Measurements from ENCODE around the gene AFF3. TPM values are rescaled to one million over a fixed set of nuclear protein-coding genes. Genes with fewer than 3 reads are reported as not detected.

AFF3 gene
- total and polyA plus RNA-seq, 4 donors: 0.48 to 5.3 (median 2.3) TPM

- WGBS: 90% methylated on average over 4 of the region's 4 CpGs
- no peak for DNase-seq (ENCODE audit: low spot score)
- TF ChIP-seq RXRA (IDR thresholded peaks at IDR 0.05) (no peak), GABPA (IDR thresholded peaks at IDR 0.05 in 1 of 2, conservative IDR thresholded peaks at IDR 0.05 in 1 of 2) (no peak), TAF1 (conservative IDR thresholded peaks at IDR 0.05) (no peak), SP1 (IDR thresholded peaks at IDR 0.05) (no peak), NR2F2 (IDR thresholded peaks at IDR 0.05) (no peak), RAD21 (IDR thresholded peaks at IDR 0.05) (no peak), ZBTB33 (IDR thresholded peaks at IDR 0.05) (no peak), HNF4G (IDR thresholded peaks at IDR 0.05) (no peak), MAX (IDR thresholded peaks at IDR 0.05) (no peak), EGR1 (IDR thresholded peaks at IDR 0.05; ENCODE audit: low read depth in 2 of 2) (no peak), JUND (IDR thresholded peaks at IDR 0.05) (no peak), REST (IDR thresholded peaks at IDR 0.05) (no peak), HNF4A (conservative IDR thresholded peaks at IDR 0.05) (no peak)
- Histone ChIP-seq H3K36me3 (ENCODE audit: control insufficient read depth in 4 of 4, insufficient read depth in 3 of 4, low read depth in 1 of 4, low read length in 3 of 4) (no peaks in the 10 kb centered on the region), H3K27ac (ENCODE audit: low read depth in 1 of 2, low read length in 2 of 2) (no peak overlapping the region), H3K27me3 (ENCODE audit: control insufficient read depth in 4 of 4, insufficient read depth in 4 of 4, low read length in 3 of 4) (no peaks in the 10 kb centered on the region), H3K4me1 (ENCODE audit: control insufficient read depth in 4 of 4, insufficient read depth in 4 of 4, low read length in 3 of 4) (no peaks in the 10 kb centered on the region), H3K9me3 (ENCODE audit: control insufficient read depth in 4 of 4, low read length in 3 of 4) (no peaks in the 10 kb centered on the region), H3K9ac (ENCODE audit: low read depth in 1 of 2, low read length in 2 of 2) (no peak overlapping the region), H3K4me3 (ENCODE audit: low read depth in 1 of 3, low read length in 3 of 3) (no peak overlapping the region)
Observed at GRCh38 chr2:99602476-99602875, 539.9 kb downstream of the AFF3 start.

- no peaks in the 10 kb centered on the region for H3K36me3 ChIP-seq (ENCODE audit: control insufficient read depth in 4 of 4, insufficient read depth in 3 of 4, low read depth in 1 of 4, low read length in 3 of 4)
- 80% methylated on average over 20 of the region's 20 CpGs for WGBS
- TF ChIP-seq TAF1 (conservative IDR thresholded peaks at IDR 0.05) (no peak), YY1 (IDR thresholded peaks at IDR 0.05) (no peak), JUND (IDR thresholded peaks at IDR 0.05) (no peak), HNF4A (conservative IDR thresholded peaks at IDR 0.05) (no peak), HNF4G (IDR thresholded peaks at IDR 0.05) (no peak), REST (IDR thresholded peaks at IDR 0.05) (no peak), EGR1 (IDR thresholded peaks at IDR 0.05; ENCODE audit: low read depth in 2 of 2) (no peak), ZBTB33 (IDR thresholded peaks at IDR 0.05) (no peak), GABPA (IDR thresholded peaks at IDR 0.05 in 1 of 2, conservative IDR thresholded peaks at IDR 0.05 in 1 of 2) (no peak), MAX (IDR thresholded peaks at IDR 0.05) (no peak), FOXA1 (IDR thresholded peaks at IDR 0.05) (no peak), SP1 (IDR thresholded peaks at IDR 0.05) (no peak), RXRA (IDR thresholded peaks at IDR 0.05) (no peak), NR2F2 (IDR thresholded peaks at IDR 0.05) (no peak)
- H3K4me3 ChIP-seq (ENCODE audit: low read depth in 1 of 3, low read length in 3 of 3): no peak overlapping the region
- DNase-seq (ENCODE audit: low spot score): no peak
- no peak overlapping the region for H3K27ac ChIP-seq (ENCODE audit: low read depth in 1 of 2, low read length in 2 of 2)
- no peak overlapping the region for H3K9ac ChIP-seq (ENCODE audit: low read depth in 1 of 2, low read length in 2 of 2)
- no peaks in the 10 kb centered on the region for H3K27me3 ChIP-seq (ENCODE audit: control insufficient read depth in 4 of 4, insufficient read depth in 4 of 4, low read length in 3 of 4)
- no peaks in the 10 kb centered on the region for H3K4me1 ChIP-seq (ENCODE audit: control insufficient read depth in 4 of 4, insufficient read depth in 4 of 4, low read length in 3 of 4)
- no peaks in the 10 kb centered on the region for H3K9me3 ChIP-seq (ENCODE audit: control insufficient read depth in 4 of 4, low read length in 3 of 4)
Observed at GRCh38 chr2:99600981-99601651, 541.3 kb downstream of the AFF3 start.

All from liver (tissue), 9 donors.